Measurements from ENCODE around the gene RHOF.

DNA sequence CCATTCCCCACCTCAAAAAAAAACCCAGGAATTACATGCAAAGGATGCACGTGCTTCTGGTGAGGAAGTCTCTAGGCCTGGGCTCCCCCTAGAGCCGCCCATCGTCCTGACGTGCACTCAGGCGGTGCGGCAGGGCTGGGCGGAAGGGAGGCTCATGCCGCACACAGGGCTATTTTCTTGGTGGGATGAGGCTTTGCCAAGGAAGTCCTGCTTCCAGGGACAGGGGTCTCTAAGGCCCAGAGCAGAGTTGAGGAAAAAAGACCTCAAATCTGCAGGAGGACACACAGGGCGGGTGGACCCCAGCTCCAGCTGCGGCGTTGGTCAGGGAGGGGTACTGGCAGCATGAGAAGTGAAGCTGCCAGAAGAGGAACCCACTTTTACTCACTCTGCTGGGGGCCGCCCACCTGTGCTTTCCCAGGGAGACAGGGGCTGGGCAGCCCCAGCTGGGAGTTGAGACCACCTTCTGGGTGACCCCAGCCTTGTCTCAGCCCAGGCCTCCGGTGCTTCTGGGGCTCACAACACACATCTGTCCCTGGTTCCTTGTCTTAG is 4.2 kb downstream of the RHOF start:
- TF ChIP-seq, protein P1, sequence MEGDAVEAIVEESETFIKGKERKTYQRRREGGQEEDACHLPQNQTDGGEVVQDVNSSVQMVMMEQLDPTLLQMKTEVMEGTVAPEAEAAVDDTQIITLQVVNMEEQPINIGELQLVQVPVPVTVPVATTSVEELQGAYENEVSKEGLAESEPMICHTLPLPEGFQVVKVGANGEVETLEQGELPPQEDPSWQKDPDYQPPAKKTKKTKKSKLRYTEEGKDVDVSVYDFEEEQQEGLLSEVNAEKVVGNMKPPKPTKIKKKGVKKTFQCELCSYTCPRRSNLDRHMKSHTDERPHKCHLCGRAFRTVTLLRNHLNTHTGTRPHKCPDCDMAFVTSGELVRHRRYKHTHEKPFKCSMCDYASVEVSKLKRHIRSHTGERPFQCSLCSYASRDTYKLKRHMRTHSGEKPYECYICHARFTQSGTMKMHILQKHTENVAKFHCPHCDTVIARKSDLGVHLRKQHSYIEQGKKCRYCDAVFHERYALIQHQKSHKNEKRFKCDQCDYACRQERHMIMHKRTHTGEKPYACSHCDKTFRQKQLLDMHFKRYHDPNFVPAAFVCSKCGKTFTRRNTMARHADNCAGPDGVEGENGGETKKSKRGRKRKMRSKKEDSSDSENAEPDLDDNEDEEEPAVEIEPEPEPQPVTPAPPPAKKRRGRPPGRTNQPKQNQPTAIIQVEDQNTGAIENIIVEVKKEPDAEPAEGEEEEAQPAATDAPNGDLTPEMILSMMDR (IDR thresholded peaks at IDR 0.05) = peak in 1 of 5 experiments; percentile 5
- no peak for TF ChIP-seq EP300 (IDR thresholded peaks at IDR 0.05)

Measured in tibial nerve (tissue), 4 donors.